HepG2 (cell line): ENCODE results near the gene TOM1L1. TPM values are rescaled to one million over a fixed set of nuclear protein-coding genes. Genes with fewer than 3 reads are reported as not detected.

Experiments
- ATF1 ChIP-seq: IDR thresholded peaks from 2 replicates; pipeline ENCODE4 v1.6.1; 2016; ENCODE audit warnings: mild to moderate bottlenecking, control low read depth
- CENPBD1 ChIP-seq: sonication (generic); formaldehyde crosslinking; IDR thresholded peaks from 2 replicates; pipeline ENCODE4 v1.8.0; 2022; ENCODE audit warnings: missing genetic modification reagents, low read depth, mild to moderate bottlenecking, borderline replicate concordance
- CHD4 ChIP-seq: fragments of 200-600 bp; sonication (generic); IDR thresholded peaks from 2 replicates; pipeline ENCODE4 v1.7.0; 2017; ENCODE audit warnings: mild to moderate bottlenecking, low read length, borderline replicate concordance
- DMAP1 ChIP-seq: IDR thresholded peaks from 2 replicates; pipeline ENCODE4 v1.6.1; 2016
- HOXA3 ChIP-seq: sonication (generic); formaldehyde crosslinking; IDR thresholded peaks from 2 replicates; pipeline ENCODE4 v1.5.0; 2020; ENCODE audit warnings: missing genetic modification reagents
- PRPF4 ChIP-seq: fragments of 200-400 bp; formaldehyde crosslinking; IDR thresholded peaks from 2 replicates; pipeline ENCODE4 v1.6.1; 2016; ENCODE audit warnings: low read length, low read depth; ENCODE audit not compliant: poor library complexity, severe bottlenecking
- PTBP1 ChIP-seq: fragments of 200-400 bp; formaldehyde crosslinking; IDR thresholded peaks from 2 replicates; pipeline ENCODE4 v1.6.1; 2018; ENCODE audit warnings: low read length, low read depth; ENCODE audit not compliant: poor library complexity, severe bottlenecking
- RORA ChIP-seq: sonication (generic); formaldehyde crosslinking; IDR thresholded peaks from 2 replicates; pipeline ENCODE4 v1.5.0; 2020; ENCODE audit warnings: mild to moderate bottlenecking, missing genetic modification reagents, moderate library complexity
- RXRB ChIP-seq: IDR thresholded peaks from 2 replicates; pipeline ENCODE4 v1.6.1; 2016; ENCODE audit warnings: borderline replicate concordance, missing genetic modification reagents, missing compliant biosample characterization
- SIX4 ChIP-seq: sonication (generic); formaldehyde crosslinking; IDR thresholded peaks from 2 replicates; pipeline ENCODE4 v1.4.0; 2020; ENCODE audit warnings: missing genetic modification reagents
- SMYD3 ChIP-seq: sonication (generic); formaldehyde crosslinking; IDR thresholded peaks from 2 replicates; pipeline ENCODE4 v1.8.1; 2023; ENCODE audit warnings: mild to moderate bottlenecking, missing genetic modification reagents
- SPEN ChIP-seq: sonication (generic); formaldehyde crosslinking; IDR thresholded peaks from 2 replicates; pipeline ENCODE4 v1.5.1; 2020; ENCODE audit warnings: low read depth, mild to moderate bottlenecking, missing genetic modification reagents
- TOPORS ChIP-seq: sonication (generic); formaldehyde crosslinking; IDR thresholded peaks from 2 replicates; pipeline ENCODE4 v1.8.0; 2023; ENCODE audit warnings: mild to moderate bottlenecking, missing genetic modification reagents
- XBP1 ChIP-seq: sonication (generic); formaldehyde crosslinking; IDR thresholded peaks from 2 replicates; pipeline ENCODE4 v1.5.0; 2020; ENCODE audit warnings: missing genetic modification reagents
- ZFP37 ChIP-seq: sonication (generic); formaldehyde crosslinking; IDR thresholded peaks from 2 replicates; pipeline ENCODE4 v1.4.0; 2020; ENCODE audit warnings: missing genetic modification reagents, borderline replicate concordance
- ZNF121 ChIP-seq: sonication (generic); formaldehyde crosslinking; IDR thresholded peaks from 2 replicates; pipeline ENCODE4 v1.5.0; 2020; ENCODE audit warnings: mild to moderate bottlenecking, missing genetic modification reagents
- ZNF251 ChIP-seq: sonication (generic); formaldehyde crosslinking; IDR thresholded peaks from 2 replicates; pipeline ENCODE4 v1.9.0; 2021; ENCODE audit warnings: mild to moderate bottlenecking, missing genetic modification reagents
- ZNF263 ChIP-seq: sonication (generic); formaldehyde crosslinking; IDR thresholded peaks from 2 replicates; pipeline ENCODE4 v1.4.0; 2020; ENCODE audit warnings: missing genetic modification reagents
- ZNF367 ChIP-seq: sonication (generic); formaldehyde crosslinking; IDR thresholded peaks from 2 replicates; pipeline ENCODE4 v1.4.0; 2020; ENCODE audit warnings: missing genetic modification reagents, borderline replicate concordance
- ZNF501 ChIP-seq: sonication (generic); formaldehyde crosslinking; IDR thresholded peaks from 2 replicates; pipeline ENCODE4 v1.5.1; 2020; ENCODE audit warnings: mild to moderate bottlenecking, moderate library complexity, missing genetic modification reagents
- ZNF558 ChIP-seq: sonication (generic); formaldehyde crosslinking; IDR thresholded peaks from 2 replicates; pipeline ENCODE4 v1.9.0; 2022; ENCODE audit warnings: mild to moderate bottlenecking, missing genetic modification reagents, borderline replicate concordance
- ZNF564 ChIP-seq: sonication (generic); formaldehyde crosslinking; IDR thresholded peaks from 2 replicates; pipeline ENCODE4 v1.8.1; 2023; ENCODE audit warnings: mild to moderate bottlenecking, missing genetic modification reagents
- ZNF567 ChIP-seq: sonication (generic); formaldehyde crosslinking; IDR thresholded peaks from 2 replicates; pipeline ENCODE4 v1.8.1; 2023; ENCODE audit warnings: mild to moderate bottlenecking, missing genetic modification reagents, borderline replicate concordance
- polyA plus RNA-seq, 8 experiments: library from polyadenylated mRNA; depleted of rRNA in 3 of 8; stranded (reverse) in 7 of 8; unstranded in 1 of 8; fragments of >200 nt; fragmentation: Illumina TruSeq in 4 of 8; extraction: Trizol in 4 of 8; gene quantifications; 2 replicates each; pipeline versions ENCODE4 v1.2.1 to v1.2.3, GENCODE V29; 2011 to 2016; ENCODE audit warnings: low read depth in 4 of 8, missing spikeins in 1 of 8, mixed read lengths in 1 of 8; ENCODE audit not compliant: insufficient read depth in 1 of 8
- total RNA-seq, 5 experiments: library from RNA; depleted of rRNA; stranded (reverse); fragments of >200 nt; fragmentation: Illumina TruSeq; extraction: Trizol; gene quantifications; 2 replicates each; pipeline ENCODE4 v1.2.3, GENCODE V29; 2016; ENCODE audit warnings: low read depth in 1 of 5
- TF ChIP-seq, protein P1 (sequence below): sonication (generic); formaldehyde crosslinking; IDR thresholded peaks from 2 replicates; pipeline ENCODE4 v1.5.0; 2020; ENCODE audit warnings: missing genetic modification reagents
- TF ChIP-seq, protein P2 (sequence below): sonication (generic); formaldehyde crosslinking; IDR thresholded peaks from 2 replicates; pipeline ENCODE4 v1.5.0; 2020; ENCODE audit warnings: mild to moderate bottlenecking, missing genetic modification reagents, borderline replicate concordance

Gene TOM1L1
- total and polyA plus RNA-seq, 2 of the 13 experiments (the other 11 are each of a cell fraction or from before 2014, with no cell fraction given), result 45.3 to 51.3 TPM

DNA sequence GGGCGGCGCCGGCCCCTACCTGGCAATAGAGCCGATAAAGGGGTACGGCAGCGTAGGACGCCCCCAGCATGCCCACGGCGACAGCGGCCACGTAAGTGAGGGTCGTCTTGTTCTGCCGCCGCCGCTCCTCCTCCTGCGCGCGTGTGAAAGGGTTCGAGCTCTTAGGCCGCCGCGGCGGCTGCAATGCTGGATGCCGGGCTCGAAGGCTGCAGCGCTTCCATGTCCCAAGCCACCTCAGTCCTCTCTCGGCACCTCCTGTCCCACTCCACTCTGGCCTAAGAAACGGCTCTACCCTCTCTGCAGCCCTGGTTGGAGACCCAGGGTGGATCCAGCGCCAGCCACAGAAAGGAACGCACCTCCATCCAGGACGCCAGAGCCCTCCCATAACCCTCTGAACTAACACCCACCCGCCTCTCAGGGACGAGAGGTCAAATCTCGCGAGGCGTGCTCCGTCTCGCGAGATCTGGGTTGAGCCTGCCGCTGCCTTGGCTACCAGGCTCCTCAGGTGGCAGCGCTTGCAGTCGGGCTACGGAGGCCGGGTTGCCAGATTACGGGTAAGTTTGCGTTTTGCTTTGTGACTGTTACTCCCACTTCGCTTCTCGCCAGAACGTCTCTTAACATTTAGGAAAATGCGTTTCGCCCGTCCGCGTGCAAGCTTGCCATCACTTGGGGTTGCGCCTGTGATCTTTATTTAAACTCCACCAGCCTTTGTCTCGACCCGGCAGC lies 67.8 kb downstream of the TOM1L1 start, which contains the start of the genes COX11 and STXBP4 (continued):
- TF ChIP-seq, protein P1, sequence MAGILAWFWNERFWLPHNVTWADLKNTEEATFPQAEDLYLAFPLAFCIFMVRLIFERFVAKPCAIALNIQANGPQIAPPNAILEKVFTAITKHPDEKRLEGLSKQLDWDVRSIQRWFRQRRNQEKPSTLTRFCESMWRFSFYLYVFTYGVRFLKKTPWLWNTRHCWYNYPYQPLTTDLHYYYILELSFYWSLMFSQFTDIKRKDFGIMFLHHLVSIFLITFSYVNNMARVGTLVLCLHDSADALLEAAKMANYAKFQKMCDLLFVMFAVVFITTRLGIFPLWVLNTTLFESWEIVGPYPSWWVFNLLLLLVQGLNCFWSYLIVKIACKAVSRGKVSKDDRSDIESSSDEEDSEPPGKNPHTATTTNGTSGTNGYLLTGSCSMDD (CRISPR knock-in tag), result no peak
- TF ChIP-seq XBP1 (CRISPR knock-in tag) (peak; percentile 8; the same call in 1 of the 2 replicates), SPEN (CRISPR knock-in tag) (peak; percentile 92), SMYD3 (CRISPR knock-in tag) (peak; percentile 80; the same call in 1 of the 2 replicates), ZNF263 (CRISPR knock-in tag) (peak; percentile 42; the same call in 1 of the 2 replicates), CENPBD1 (no peak), CHD4 (no peak), PRPF4 (no peak), ZNF564 (CRISPR knock-in tag) (no peak; the same call in 1 of the 2 replicates), ZNF501 (peak; percentile 97), PTBP1 (no peak), ZNF121 (CRISPR knock-in tag) (no peak), DMAP1 (CRISPR knock-in tag) (peak; percentile 49), RORA (CRISPR knock-in tag) (no peak), HOXA3 (CRISPR knock-in tag) (peak; percentile 75; the same call in 1 of the 2 replicates), SIX4 (peak; percentile 79), ZFP37 (peak; percentile 82), ZNF558 (CRISPR knock-in tag) (peak; percentile 52; the same call in 1 of the 2 replicates), TOPORS (CRISPR knock-in tag) (peak; percentile 69; the same call in 1 of the 2 replicates), ZNF251 (no peak), RXRB (CRISPR knock-in tag) (peak; percentile 62; the same call in 1 of the 2 replicates), ZNF367 (CRISPR knock-in tag) (peak; percentile 30; the same call in 1 of the 2 replicates), ATF1 (CRISPR knock-in tag) (no peak), ZNF567 (CRISPR knock-in tag) (no peak)
- TF ChIP-seq, protein P2, sequence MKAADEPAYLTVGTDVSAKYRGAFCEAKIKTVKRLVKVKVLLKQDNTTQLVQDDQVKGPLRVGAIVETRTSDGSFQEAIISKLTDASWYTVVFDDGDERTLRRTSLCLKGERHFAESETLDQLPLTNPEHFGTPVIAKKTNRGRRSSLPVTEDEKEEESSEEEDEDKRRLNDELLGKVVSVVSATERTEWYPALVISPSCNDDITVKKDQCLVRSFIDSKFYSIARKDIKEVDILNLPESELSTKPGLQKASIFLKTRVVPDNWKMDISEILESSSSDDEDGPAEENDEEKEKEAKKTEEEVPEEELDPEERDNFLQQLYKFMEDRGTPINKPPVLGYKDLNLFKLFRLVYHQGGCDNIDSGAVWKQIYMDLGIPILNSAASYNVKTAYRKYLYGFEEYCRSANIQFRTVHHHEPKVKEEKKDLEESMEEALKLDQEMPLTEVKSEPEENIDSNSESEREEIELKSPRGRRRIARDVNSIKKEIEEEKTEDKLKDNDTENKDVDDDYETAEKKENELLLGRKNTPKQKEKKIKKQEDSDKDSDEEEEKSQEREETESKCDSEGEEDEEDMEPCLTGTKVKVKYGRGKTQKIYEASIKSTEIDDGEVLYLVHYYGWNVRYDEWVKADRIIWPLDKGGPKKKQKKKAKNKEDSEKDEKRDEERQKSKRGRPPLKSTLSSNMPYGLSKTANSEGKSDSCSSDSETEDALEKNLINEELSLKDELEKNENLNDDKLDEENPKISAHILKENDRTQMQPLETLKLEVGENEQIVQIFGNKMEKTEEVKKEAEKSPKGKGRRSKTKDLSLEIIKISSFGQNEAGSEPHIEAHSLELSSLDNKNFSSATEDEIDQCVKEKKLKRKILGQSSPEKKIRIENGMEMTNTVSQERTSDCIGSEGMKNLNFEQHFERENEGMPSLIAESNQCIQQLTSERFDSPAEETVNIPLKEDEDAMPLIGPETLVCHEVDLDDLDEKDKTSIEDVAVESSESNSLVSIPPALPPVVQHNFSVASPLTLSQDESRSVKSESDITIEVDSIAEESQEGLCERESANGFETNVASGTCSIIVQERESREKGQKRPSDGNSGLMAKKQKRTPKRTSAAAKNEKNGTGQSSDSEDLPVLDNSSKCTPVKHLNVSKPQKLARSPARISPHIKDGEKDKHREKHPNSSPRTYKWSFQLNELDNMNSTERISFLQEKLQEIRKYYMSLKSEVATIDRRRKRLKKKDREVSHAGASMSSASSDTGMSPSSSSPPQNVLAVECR, result peak; percentile 91
